ENCODE data around the gene RSPO3. TPM values are rescaled to one million over a fixed set of nuclear protein-coding genes. Genes with fewer than 3 reads are reported as not detected.

RSPO3 gene
- total RNA-seq, 2 donors from 2014 or later, result 1.6 to 7.3 TPM

DNA sequence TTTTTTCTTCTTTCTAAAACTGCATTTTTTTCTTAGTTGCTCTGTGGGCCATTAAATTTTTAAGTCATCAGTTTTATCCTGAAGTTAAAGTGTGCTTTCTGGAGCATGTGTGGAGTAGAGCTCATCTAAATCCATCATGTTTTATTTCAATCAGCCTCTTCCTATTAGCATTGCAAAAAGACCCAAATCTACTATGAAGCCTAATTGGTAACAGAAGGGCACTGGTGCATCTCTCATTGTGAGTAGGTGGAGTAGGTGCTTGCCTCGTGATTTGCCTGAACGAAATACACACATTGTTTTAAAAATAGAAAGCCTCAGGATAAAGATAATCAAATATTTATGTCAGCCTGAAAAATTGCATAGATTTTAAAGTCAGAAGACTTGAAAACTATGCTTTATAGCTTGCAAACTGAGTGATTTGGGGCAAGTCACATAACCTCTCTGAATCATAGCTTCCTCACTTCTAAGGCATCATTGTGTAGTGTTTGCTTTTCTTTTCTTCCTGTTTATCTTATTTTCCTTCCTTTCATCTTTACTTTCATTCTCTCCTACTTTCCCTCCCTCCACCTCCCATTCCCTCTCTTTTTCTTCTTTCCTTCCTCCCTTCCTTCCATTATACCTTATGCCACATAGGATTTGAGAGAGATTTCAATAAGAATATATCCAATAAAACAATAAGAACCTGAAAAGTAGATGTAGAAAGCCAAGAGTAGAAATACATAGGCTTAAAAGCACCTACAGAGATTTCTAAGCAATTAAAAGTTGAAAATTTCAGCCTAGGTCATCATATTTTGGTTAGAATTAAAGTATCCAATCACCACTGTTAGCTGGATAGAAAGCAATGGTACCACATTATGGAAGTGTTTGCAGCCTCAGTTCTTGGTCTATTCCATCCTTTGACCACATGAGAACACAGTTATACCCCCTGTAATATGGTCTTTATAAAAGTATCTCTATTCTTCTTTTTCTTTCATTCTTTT lies 98.6 kb downstream of the RSPO3 start:
- WGBS, 2 donors, result 37 to 44% methylated on average over 2 of the region's 2 CpGs

DNA sequence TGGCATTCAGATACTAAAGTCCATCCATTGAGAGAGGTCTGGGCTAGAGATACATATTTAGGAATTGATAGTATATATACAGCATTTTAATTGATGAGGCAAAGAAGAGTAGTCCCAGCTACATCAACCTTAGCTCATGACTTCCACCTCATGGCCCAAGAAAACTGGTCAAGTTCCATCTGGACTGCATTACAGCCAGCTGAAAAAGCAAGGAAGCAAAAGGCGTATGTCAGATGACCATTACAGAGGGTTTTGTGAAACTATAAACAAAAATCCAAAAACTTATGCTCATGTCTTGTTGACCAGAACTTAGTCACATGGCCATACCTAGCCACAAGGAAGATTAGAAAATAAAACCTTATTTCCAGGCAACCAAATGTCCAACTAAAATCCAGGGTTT lies 101.4 kb downstream of the RSPO3 start:
- no peak for TF ChIP-seq POLR2A (IDR thresholded peaks at IDR 0.05)
- TF ChIP-seq, protein P1, sequence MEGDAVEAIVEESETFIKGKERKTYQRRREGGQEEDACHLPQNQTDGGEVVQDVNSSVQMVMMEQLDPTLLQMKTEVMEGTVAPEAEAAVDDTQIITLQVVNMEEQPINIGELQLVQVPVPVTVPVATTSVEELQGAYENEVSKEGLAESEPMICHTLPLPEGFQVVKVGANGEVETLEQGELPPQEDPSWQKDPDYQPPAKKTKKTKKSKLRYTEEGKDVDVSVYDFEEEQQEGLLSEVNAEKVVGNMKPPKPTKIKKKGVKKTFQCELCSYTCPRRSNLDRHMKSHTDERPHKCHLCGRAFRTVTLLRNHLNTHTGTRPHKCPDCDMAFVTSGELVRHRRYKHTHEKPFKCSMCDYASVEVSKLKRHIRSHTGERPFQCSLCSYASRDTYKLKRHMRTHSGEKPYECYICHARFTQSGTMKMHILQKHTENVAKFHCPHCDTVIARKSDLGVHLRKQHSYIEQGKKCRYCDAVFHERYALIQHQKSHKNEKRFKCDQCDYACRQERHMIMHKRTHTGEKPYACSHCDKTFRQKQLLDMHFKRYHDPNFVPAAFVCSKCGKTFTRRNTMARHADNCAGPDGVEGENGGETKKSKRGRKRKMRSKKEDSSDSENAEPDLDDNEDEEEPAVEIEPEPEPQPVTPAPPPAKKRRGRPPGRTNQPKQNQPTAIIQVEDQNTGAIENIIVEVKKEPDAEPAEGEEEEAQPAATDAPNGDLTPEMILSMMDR (IDR thresholded peaks at IDR 0.05), result no peak
- intact Hi-C loops (cut with DNase I), result no loop called here
- Histone ChIP-seq H3K27ac (no peak overlapping the region), H3K4me1 (no peaks in the 10 kb centered on the region), H3K9me3 (no peaks in the 10 kb centered on the region), H3K27me3 (no peaks in the 10 kb centered on the region), H3K36me3 (replicated peaks in 1 of 2; ENCODE audit: insufficient read depth in 1 of 2, low read depth in 2 of 2) (no peaks in the 10 kb centered on the region), H3K4me3 (no peak overlapping the region)
- 66 to 73% methylated on average over 1 of the region's 1 CpG for WGBS, 2 donors
- DNase-seq (no peak), ATAC-seq (no peak)

More for the DNA sequence above, 98.6 kb downstream of the RSPO3 start:
- no peaks in the 10 kb centered on the region for H3K9me3 ChIP-seq
- intact Hi-C loops (cut with DNase I), result no loop called here
- H3K4me3 ChIP-seq, result no peak overlapping the region
- DNase-seq (no peak), ATAC-seq (no peak)
- H3K4me1 ChIP-seq, result no peaks in the 10 kb centered on the region
- no peaks in the 10 kb centered on the region for H3K36me3 ChIP-seq (replicated peaks in 1 of 2; ENCODE audit: insufficient read depth in 1 of 2, low read depth in 2 of 2)
- no peaks in the 10 kb centered on the region for H3K27me3 ChIP-seq
- no peak overlapping the region for H3K27ac ChIP-seq
- TF ChIP-seq, protein P1 (IDR thresholded peaks at IDR 0.05), result no peak
- TF ChIP-seq POLR2A (IDR thresholded peaks at IDR 0.05), result no peak

GRCh38 chr6:127221201-127221600 lies 102.7 kb downstream of the RSPO3 start:
- intact Hi-C loops (cut with DNase I), result no loop called here
- no peaks in the 10 kb centered on the region for H3K27me3 ChIP-seq
- no peaks in the 10 kb centered on the region for H3K9me3 ChIP-seq
- H3K4me3 ChIP-seq, result no peak overlapping the region
- no peak for DNase-seq
- no peak for ATAC-seq
- TF ChIP-seq, protein P1 (IDR thresholded peaks at IDR 0.05), result no peak
- TF ChIP-seq POLR2A (IDR thresholded peaks at IDR 0.05), result no peak
- no peak overlapping the region for H3K27ac ChIP-seq
- 58 to 65% methylated on average over 4 of the region's 4 CpGs for WGBS, 2 donors
- no peaks in the 10 kb centered on the region for H3K36me3 ChIP-seq (replicated peaks in 1 of 2; ENCODE audit: insufficient read depth in 1 of 2, low read depth in 2 of 2)
- no peaks in the 10 kb centered on the region for H3K4me1 ChIP-seq

DNA sequence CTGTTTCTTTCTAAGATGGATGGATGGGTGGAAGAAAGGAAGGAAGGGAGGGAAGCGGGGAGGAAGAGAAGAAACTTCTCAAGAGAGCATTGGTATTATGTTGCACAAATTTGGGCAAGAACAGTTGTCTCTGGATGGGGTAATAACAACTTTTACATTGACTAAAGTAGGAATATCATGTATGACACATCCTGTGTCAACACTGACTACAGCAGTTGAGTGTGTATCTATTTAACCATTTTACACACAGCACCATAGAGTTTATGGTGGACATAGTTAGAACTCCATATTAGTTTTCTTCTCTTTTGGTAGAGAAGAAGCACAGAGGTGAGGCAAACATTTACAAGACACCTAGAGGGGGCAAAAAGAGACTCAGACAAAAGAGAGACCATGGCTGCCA lies 103.9 kb downstream of the RSPO3 start:
- DNase-seq (no peak), ATAC-seq (no peak)
- intact Hi-C loops (cut with DNase I), result no loop called here
- Histone ChIP-seq H3K4me1 (no peaks in the 10 kb centered on the region), H3K4me3 (no peak overlapping the region), H3K9me3 (no peaks in the 10 kb centered on the region), H3K27ac (no peak overlapping the region), H3K36me3 (replicated peaks in 1 of 2; ENCODE audit: insufficient read depth in 1 of 2, low read depth in 2 of 2) (no peaks in the 10 kb centered on the region), H3K27me3 (no peaks in the 10 kb centered on the region)
- WGBS, 2 donors, result 21 to 58% methylated on average over 1 of the region's 1 CpG
- TF ChIP-seq, protein P1 (IDR thresholded peaks at IDR 0.05), result no peak
- TF ChIP-seq POLR2A (IDR thresholded peaks at IDR 0.05), result no peak
